HepG2 (cell line): ENCODE measurements around the gene TOR4A. TPM values are rescaled to one million over a fixed set of nuclear protein-coding genes. Genes with fewer than 3 reads are reported as not detected.

Source experiments
- AHDC1 ChIP-seq: sonication (generic); formaldehyde crosslinking; IDR thresholded peaks from 2 replicates; pipeline ENCODE4 v1.5.1; 2020; ENCODE audit warnings: mild to moderate bottlenecking, missing genetic modification reagents, borderline replicate concordance
- ATF7 ChIP-seq, 2 experiments: fragments of 450-650 bp in 1 of 2; sonication (generic) in 1 of 2; formaldehyde crosslinking in 1 of 2; IDR thresholded peaks; 2 replicates each; pipeline versions ENCODE4 v1.4.0 to v1.6.1; 2016 to 2020; ENCODE audit warnings: antibody characterized with exemption in 1 of 2, mild to moderate bottlenecking in 1 of 2, missing genetic modification reagents in 1 of 2
- FOXA1 ChIP-seq, 2 experiments: fragments of 450-650 bp in 1 of 2; sonication (generic) in 1 of 2; formaldehyde crosslinking in 1 of 2; IDR thresholded peaks; 2 replicates each; pipeline versions ENCODE4 v1.4.0 to v1.6.1; 2016 to 2020; ENCODE audit warnings: missing genetic modification reagents in 1 of 2
- MBNL3 ChIP-seq: fragments of 250-450 bp; sonication (Bioruptor Pico); conservative IDR thresholded peaks from 2 replicates; pipeline ENCODE4 v1.8.0; 2022; ENCODE audit warnings: mild to moderate bottlenecking, inconsistent platforms
- NFE2 ChIP-seq: sonication (generic); formaldehyde crosslinking; IDR thresholded peaks from 2 replicates; pipeline ENCODE4 v1.4.0; 2020; ENCODE audit warnings: missing genetic modification reagents
- NR0B2 ChIP-seq: sonication (generic); formaldehyde crosslinking; IDR thresholded peaks from 2 replicates; pipeline ENCODE4 v1.4.0; 2020; ENCODE audit warnings: mild to moderate bottlenecking, missing genetic modification reagents
- PRDM4 ChIP-seq: sonication (generic); formaldehyde crosslinking; IDR thresholded peaks from 2 replicates; pipeline ENCODE4 v1.9.0; 2021; ENCODE audit warnings: missing genetic modification reagents, borderline replicate concordance
- RFX5 ChIP-seq: IDR thresholded peaks from 2 replicates; pipeline ENCODE4 v1.6.1; 2011; ENCODE audit warnings: low read depth, low read length, improper control_type of control experiment
- TFAP4 ChIP-seq: sonication (generic); IDR thresholded peaks from 2 replicates; pipeline ENCODE4 v1.6.1; 2016; ENCODE audit warnings: low read depth, borderline replicate concordance
- ZNF687 ChIP-seq: sonication (generic); formaldehyde crosslinking; IDR thresholded peaks from 2 replicates; pipeline ENCODE4 v1.5.1; 2020; ENCODE audit warnings: mild to moderate bottlenecking, missing genetic modification reagents, moderate library complexity
- polyA plus RNA-seq, 8 experiments: library from polyadenylated mRNA; depleted of rRNA in 3 of 8; stranded (reverse) in 7 of 8; unstranded in 1 of 8; fragments of >200 nt; fragmentation: Illumina TruSeq in 4 of 8; extraction: Trizol in 4 of 8; gene quantifications; 2 replicates each; pipeline versions ENCODE4 v1.2.1 to v1.2.3, GENCODE V29; 2011 to 2016; ENCODE audit warnings: low read depth in 4 of 8, missing spikeins in 1 of 8, mixed read lengths in 1 of 8; ENCODE audit not compliant: insufficient read depth in 1 of 8
- total RNA-seq, 5 experiments: library from RNA; depleted of rRNA; stranded (reverse); fragments of >200 nt; fragmentation: Illumina TruSeq; extraction: Trizol; gene quantifications; 2 replicates each; pipeline ENCODE4 v1.2.3, GENCODE V29; 2016; ENCODE audit warnings: low read depth in 1 of 5

The TOR4A gene
- total and polyA plus RNA-seq, 2 of the 13 experiments (the other 11 are each of a cell fraction or from before 2014, with no cell fraction given): 11.1 to 14.2 TPM

- TF ChIP-seq AHDC1 (CRISPR knock-in tag) (no peak), PRDM4 (CRISPR knock-in tag) (no peak), TFAP4 (no peak), NR0B2 (CRISPR knock-in tag) (no peak), FOXA1 (IDR thresholded peaks at IDR 0.05) (no peak), FOXA1 (CRISPR knock-in tag; IDR thresholded peaks at IDR 0.05) (no peak), ATF7 (IDR thresholded peaks at IDR 0.05) (no peak), ATF7 (CRISPR knock-in tag; IDR thresholded peaks at IDR 0.05) (no peak), NFE2 (no peak), RFX5 (no peak), MBNL3 (CRISPR knock-in tag) (no peak), ZNF687 (CRISPR knock-in tag) (peak; percentile 32; the same call in 1 of the 2 replicates)
Measured at GRCh38 chr9:137316012-137316981, 38.8 kb downstream of the TOR4A start (continued).
